HepG2 (cell line): ENCODE results near the gene PSMG3. TPM values are rescaled to one million over a fixed set of nuclear protein-coding genes. Genes with fewer than 3 reads are reported as not detected.

Source experiments
- ASH2L ChIP-seq: fragments of 300-600, 200-600 bp; sonication (generic); IDR thresholded peaks from 2 replicates; pipeline ENCODE4 v1.7.0; 2017; ENCODE audit warnings: low read depth, mild to moderate bottlenecking, moderate library complexity, mixed read lengths, low read length; ENCODE audit not compliant: insufficient read length
- FOXA3 ChIP-seq: IDR thresholded peaks from 2 replicates; pipeline ENCODE4 v1.6.1; 2016; ENCODE audit warnings: missing genetic modification reagents, missing compliant biosample characterization
- GTF3A ChIP-seq: sonication (generic); formaldehyde crosslinking; conservative IDR thresholded peaks from 2 replicates; pipeline ENCODE4 v1.4.0; 2020; ENCODE audit warnings: mild to moderate bottlenecking, missing genetic modification reagents
- IKZF4 ChIP-seq: sonication (generic); formaldehyde crosslinking; IDR thresholded peaks from 2 replicates; pipeline ENCODE4 v1.5.1; 2020; ENCODE audit warnings: borderline replicate concordance, mild to moderate bottlenecking, low read depth, missing genetic modification reagents; ENCODE audit errors: not compliant biosample characterization
- PAF1 ChIP-seq: IDR thresholded peaks from 2 replicates; pipeline ENCODE4 v1.6.1; 2016; ENCODE audit warnings: missing genetic modification reagents, missing compliant biosample characterization
- PHF20 ChIP-seq: sonication (generic); formaldehyde crosslinking; IDR thresholded peaks from 2 replicates; pipeline ENCODE4 v1.5.0; 2020; ENCODE audit warnings: mild to moderate bottlenecking, missing genetic modification reagents
- SIX4 ChIP-seq: sonication (generic); formaldehyde crosslinking; IDR thresholded peaks from 2 replicates; pipeline ENCODE4 v1.4.0; 2020; ENCODE audit warnings: missing genetic modification reagents
- SPEN ChIP-seq: sonication (generic); formaldehyde crosslinking; IDR thresholded peaks from 2 replicates; pipeline ENCODE4 v1.5.1; 2020; ENCODE audit warnings: low read depth, mild to moderate bottlenecking, missing genetic modification reagents
- TCF12 ChIP-seq, 2 experiments: fragments of 450-650 bp in 1 of 2; sonication (generic) in 1 of 2; formaldehyde crosslinking in 1 of 2; IDR thresholded peaks; 2 replicates each; pipeline versions ENCODE4 v1.6.1 to v1.8.0; 2017 to 2022; ENCODE audit warnings: antibody characterized with exemption in 1 of 2, mild to moderate bottlenecking in 1 of 2, missing genetic modification reagents in 1 of 2, moderate library complexity in 1 of 2
- ZNF251 ChIP-seq: sonication (generic); formaldehyde crosslinking; IDR thresholded peaks from 2 replicates; pipeline ENCODE4 v1.9.0; 2021; ENCODE audit warnings: mild to moderate bottlenecking, missing genetic modification reagents
- ZNF550 ChIP-seq: sonication (generic); formaldehyde crosslinking; IDR thresholded peaks from 2 replicates; pipeline ENCODE4 v1.4.0; 2020; ENCODE audit warnings: mild to moderate bottlenecking, missing genetic modification reagents, borderline replicate concordance
- ZNF567 ChIP-seq: sonication (generic); formaldehyde crosslinking; IDR thresholded peaks from 2 replicates; pipeline ENCODE4 v1.8.1; 2023; ENCODE audit warnings: mild to moderate bottlenecking, missing genetic modification reagents, borderline replicate concordance
- ZNF83 ChIP-seq: sonication (generic); formaldehyde crosslinking; IDR thresholded peaks from 2 replicates; pipeline ENCODE4 v1.4.0; 2020; ENCODE audit warnings: missing genetic modification reagents, mild to moderate bottlenecking, borderline replicate concordance
- polyA plus RNA-seq, 8 experiments: library from polyadenylated mRNA; depleted of rRNA in 3 of 8; stranded (reverse) in 7 of 8; unstranded in 1 of 8; fragments of >200 nt; fragmentation: Illumina TruSeq in 4 of 8; extraction: Trizol in 4 of 8; gene quantifications; 2 replicates each; pipeline versions ENCODE4 v1.2.1 to v1.2.3, GENCODE V29; 2011 to 2016; ENCODE audit warnings: low read depth in 4 of 8, missing spikeins in 1 of 8, mixed read lengths in 1 of 8; ENCODE audit not compliant: insufficient read depth in 1 of 8
- total RNA-seq, 5 experiments: library from RNA; depleted of rRNA; stranded (reverse); fragments of >200 nt; fragmentation: Illumina TruSeq; extraction: Trizol; gene quantifications; 2 replicates each; pipeline ENCODE4 v1.2.3, GENCODE V29; 2016; ENCODE audit warnings: low read depth in 1 of 5
- TF ChIP-seq, protein P1 (sequence below): IDR thresholded peaks from 2 replicates; pipeline ENCODE4 v1.6.1; 2016; ENCODE audit warnings: low read depth, missing genetic modification reagents, missing compliant biosample characterization
- TF ChIP-seq, protein P2 (sequence below): fragments of 450-650 bp; IDR thresholded peaks from 2 replicates; pipeline ENCODE4 v1.6.1; 2016
- TF ChIP-seq, protein P3 (sequence below): sonication (generic); formaldehyde crosslinking; IDR thresholded peaks from 2 replicates; pipeline ENCODE4 v1.8.1; 2023; ENCODE audit warnings: mild to moderate bottlenecking, inconsistent platforms, moderate library complexity, missing genetic modification reagents, borderline replicate concordance
- TF ChIP-seq, protein P4 (sequence below): IDR thresholded peaks from 2 replicates; pipeline ENCODE4 v1.6.1; 2016; ENCODE audit warnings: mild to moderate bottlenecking

PSMG3 gene
- total and polyA plus RNA-seq, 2 of the 13 experiments (the other 11 are each of a cell fraction or from before 2014, with no cell fraction given) = 29.6 to 48.4 TPM

DNA sequence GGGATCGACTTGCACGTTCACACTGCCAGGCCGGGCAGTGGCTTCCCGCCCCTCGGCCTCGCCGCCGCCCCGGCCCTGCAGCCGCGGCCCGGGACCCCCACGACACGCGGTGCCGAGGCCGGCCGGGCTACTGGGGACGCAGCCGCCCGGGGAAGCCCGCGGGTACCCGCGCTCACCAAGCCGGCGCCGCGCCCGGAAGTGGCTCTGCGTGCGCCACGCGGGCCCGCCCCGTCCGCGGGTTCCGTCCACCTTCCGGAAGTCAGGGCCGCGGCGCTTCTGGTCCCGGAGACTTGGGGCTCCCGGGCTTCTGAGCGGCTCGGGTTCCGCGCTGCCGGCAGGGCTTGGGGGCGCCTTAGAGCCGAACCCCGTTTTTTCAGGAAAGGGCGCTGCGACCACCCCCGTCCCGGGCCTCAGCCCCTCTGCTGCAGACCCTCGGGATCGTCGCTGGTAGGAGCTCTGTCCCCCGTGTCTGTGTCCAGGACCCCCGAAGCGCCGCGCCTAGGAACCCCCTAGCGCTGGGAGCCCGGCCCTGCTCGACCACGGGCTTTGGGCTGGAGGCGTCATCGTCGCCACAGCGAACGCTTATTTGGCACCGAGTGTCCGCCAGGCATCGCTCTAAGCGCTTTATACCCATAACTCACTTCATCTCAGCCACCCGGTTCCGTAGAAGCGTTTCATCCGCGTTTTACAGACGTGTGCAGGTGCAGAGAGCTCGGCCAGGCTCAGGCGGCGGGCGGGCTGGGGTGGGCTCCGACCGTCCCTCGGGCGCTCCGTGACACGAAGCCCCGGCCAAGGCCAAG is at the start of gene PSMG3 (continued):
- TF ChIP-seq, protein P1, sequence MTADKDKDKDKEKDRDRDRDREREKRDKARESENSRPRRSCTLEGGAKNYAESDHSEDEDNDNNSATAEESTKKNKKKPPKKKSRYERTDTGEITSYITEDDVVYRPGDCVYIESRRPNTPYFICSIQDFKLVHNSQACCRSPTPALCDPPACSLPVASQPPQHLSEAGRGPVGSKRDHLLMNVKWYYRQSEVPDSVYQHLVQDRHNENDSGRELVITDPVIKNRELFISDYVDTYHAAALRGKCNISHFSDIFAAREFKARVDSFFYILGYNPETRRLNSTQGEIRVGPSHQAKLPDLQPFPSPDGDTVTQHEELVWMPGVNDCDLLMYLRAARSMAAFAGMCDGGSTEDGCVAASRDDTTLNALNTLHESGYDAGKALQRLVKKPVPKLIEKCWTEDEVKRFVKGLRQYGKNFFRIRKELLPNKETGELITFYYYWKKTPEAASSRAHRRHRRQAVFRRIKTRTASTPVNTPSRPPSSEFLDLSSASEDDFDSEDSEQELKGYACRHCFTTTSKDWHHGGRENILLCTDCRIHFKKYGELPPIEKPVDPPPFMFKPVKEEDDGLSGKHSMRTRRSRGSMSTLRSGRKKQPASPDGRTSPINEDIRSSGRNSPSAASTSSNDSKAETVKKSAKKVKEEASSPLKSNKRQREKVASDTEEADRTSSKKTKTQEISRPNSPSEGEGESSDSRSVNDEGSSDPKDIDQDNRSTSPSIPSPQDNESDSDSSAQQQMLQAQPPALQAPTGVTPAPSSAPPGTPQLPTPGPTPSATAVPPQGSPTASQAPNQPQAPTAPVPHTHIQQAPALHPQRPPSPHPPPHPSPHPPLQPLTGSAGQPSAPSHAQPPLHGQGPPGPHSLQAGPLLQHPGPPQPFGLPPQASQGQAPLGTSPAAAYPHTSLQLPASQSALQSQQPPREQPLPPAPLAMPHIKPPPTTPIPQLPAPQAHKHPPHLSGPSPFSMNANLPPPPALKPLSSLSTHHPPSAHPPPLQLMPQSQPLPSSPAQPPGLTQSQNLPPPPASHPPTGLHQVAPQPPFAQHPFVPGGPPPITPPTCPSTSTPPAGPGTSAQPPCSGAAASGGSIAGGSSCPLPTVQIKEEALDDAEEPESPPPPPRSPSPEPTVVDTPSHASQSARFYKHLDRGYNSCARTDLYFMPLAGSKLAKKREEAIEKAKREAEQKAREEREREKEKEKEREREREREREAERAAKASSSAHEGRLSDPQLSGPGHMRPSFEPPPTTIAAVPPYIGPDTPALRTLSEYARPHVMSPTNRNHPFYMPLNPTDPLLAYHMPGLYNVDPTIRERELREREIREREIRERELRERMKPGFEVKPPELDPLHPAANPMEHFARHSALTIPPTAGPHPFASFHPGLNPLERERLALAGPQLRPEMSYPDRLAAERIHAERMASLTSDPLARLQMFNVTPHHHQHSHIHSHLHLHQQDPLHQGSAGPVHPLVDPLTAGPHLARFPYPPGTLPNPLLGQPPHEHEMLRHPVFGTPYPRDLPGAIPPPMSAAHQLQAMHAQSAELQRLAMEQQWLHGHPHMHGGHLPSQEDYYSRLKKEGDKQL (CRISPR knock-in tag) = no peak
- TF ChIP-seq ZNF567 (CRISPR knock-in tag) (0 out of 2 replicates have a peak, but pooled peaks have one; percentile 43), IKZF4 (no peak), FOXA3 (CRISPR knock-in tag) (0 out of 2 replicates have a peak, but pooled peaks have one; percentile 14), ZNF251 (no peak), PHF20 (CRISPR knock-in tag) (peak; percentile 94), ASH2L (peak; percentile 75), SIX4 (no peak), TCF12 (IDR thresholded peaks at IDR 0.05) (no peak), TCF12 (CRISPR knock-in tag; IDR thresholded peaks at IDR 0.05) (no peak), ZNF83 (peak; percentile 86; the same call in 1 of the 2 replicates), SPEN (CRISPR knock-in tag) (peak; percentile 92; the same call in 1 of the 2 replicates), ZNF550 (CRISPR knock-in tag) (no peak), PAF1 (CRISPR knock-in tag) (no peak), GTF3A (CRISPR knock-in tag) (no peak)
- TF ChIP-seq, protein P2, sequence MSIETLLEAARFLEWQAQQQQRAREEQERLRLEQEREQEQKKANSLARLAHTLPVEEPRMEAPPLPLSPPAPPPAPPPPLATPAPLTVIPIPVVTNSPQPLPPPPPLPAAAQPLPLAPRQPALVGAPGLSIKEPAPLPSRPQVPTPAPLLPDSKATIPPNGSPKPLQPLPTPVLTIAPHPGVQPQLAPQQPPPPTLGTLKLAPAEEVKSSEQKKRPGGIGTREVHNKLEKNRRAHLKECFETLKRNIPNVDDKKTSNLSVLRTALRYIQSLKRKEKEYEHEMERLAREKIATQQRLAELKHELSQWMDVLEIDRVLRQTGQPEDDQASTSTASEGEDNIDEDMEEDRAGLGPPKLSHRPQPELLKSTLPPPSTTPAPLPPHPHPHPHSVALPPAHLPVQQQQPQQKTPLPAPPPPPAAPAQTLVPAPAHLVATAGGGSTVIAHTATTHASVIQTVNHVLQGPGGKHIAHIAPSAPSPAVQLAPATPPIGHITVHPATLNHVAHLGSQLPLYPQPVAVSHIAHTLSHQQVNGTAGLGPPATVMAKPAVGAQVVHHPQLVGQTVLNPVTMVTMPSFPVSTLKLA = no peak
- TF ChIP-seq, protein P3, sequence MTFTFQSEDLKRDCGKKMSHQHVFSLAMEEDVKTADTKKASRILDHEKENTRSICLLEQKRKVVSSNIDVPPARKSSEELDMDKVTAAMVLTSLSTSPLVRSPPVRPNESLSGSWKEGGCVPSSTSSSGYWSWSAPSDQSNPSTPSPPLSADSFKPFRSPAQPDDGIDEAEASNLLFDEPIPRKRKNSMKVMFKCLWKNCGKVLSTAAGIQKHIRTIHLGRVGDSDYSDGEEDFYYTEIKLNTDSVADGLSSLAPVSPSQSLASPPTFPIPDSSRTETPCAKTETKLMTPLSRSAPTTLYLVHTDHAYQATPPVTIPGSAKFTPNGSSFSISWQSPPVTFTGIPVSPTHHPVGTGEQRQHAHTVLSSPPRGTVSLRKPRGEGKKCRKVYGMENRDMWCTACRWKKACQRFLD (CRISPR knock-in tag) = peak; percentile 70; the same call in 1 of the 2 replicates
- TF ChIP-seq, protein P4, sequence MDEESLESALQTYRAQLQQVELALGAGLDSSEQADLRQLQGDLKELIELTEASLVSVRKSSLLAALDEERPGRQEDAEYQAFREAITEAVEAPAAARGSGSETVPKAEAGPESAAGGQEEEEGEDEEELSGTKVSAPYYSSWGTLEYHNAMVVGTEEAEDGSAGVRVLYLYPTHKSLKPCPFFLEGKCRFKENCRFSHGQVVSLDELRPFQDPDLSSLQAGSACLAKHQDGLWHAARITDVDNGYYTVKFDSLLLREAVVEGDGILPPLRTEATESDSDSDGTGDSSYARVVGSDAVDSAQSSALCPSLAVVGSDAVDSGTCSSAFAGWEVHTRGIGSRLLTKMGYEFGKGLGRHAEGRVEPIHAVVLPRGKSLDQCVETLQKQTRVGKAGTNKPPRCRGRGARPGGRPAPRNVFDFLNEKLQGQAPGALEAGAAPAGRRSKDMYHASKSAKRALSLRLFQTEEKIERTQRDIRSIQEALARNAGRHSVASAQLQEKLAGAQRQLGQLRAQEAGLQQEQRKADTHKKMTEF = peak; percentile 91
- TF ChIP-seq, all 625 proteins: peak for 262
